DND-41 (cell line): ENCODE measurements around the gene MANEA.

Source experiments
- CTCF ChIP-seq: IDR thresholded peaks from 2 replicates; pipeline ENCODE4 v1.5.1; 2012; ENCODE audit warnings: borderline replicate concordance, low read length, moderate library complexity, mild to moderate bottlenecking; ENCODE audit not compliant: poor library complexity, severe bottlenecking; ENCODE audit errors: extremely low read depth
- EZH2 ChIP-seq: IDR thresholded peaks from 3 replicates; pipeline ENCODE4 v1.6.1; 2012; ENCODE audit warnings: borderline replicate concordance, low read depth, mild to moderate bottlenecking, moderate library complexity, low read length, inconsistent platforms; ENCODE audit not compliant: severe bottlenecking

- no peak for TF ChIP-seq CTCF
- TF ChIP-seq EZH2 = no peak
Observed at GRCh38 chr6:95589826-95590570, 12.7 kb downstream of the MANEA start.
